Raji (cell line): ENCODE measurements around the gene NOBOX.

Experiments
- POLR2A ChIP-seq: IDR thresholded peaks from 2 replicates; pipeline ENCODE4 v1.6.1; 2011; ENCODE audit warnings: low read depth, low read length, control low read depth; ENCODE audit not compliant: insufficient read depth

NOBOX gene

GRCh38 chr7:144403649-144404061 lies at the start of gene NOBOX:
Gene NOBOX, minus strand, starts transcription at chr7:144403693.
- TF ChIP-seq POLR2A: no peak

GRCh38 chr7:144452064-144452463 lies 48.6 kb upstream of the NOBOX start:
- TF ChIP-seq POLR2A: no peak

- no peak for TF ChIP-seq POLR2A
Measured at GRCh38 chr7:144445590-144445989, 42.1 kb upstream of the NOBOX start.

- no peak for TF ChIP-seq POLR2A
Measured at GRCh38 chr7:144439717-144440205, 36.3 kb upstream of the NOBOX start.

GRCh38 chr7:144438759-144439158 lies 35.3 kb upstream of the NOBOX start:
- no peak for TF ChIP-seq POLR2A

GRCh38 chr7:144437370-144438191 lies 34.1 kb upstream of the NOBOX start:
- no peak for TF ChIP-seq POLR2A

- no peak for TF ChIP-seq POLR2A
Measured at GRCh38 chr7:144436500-144436899, 33.0 kb upstream of the NOBOX start.

GRCh38 chr7:144428431-144428830 lies 24.9 kb upstream of the NOBOX start:
- no peak for TF ChIP-seq POLR2A

- no peak for TF ChIP-seq POLR2A
Measured at GRCh38 chr7:144416341-144416740, 12.8 kb upstream of the NOBOX start.

- TF ChIP-seq POLR2A: no peak
Measured at GRCh38 chr7:144415858-144416257, 12.4 kb upstream of the NOBOX start.

- TF ChIP-seq POLR2A: no peak
Measured at GRCh38 chr7:144414815-144415214, 11.3 kb upstream of the NOBOX start.

GRCh38 chr7:144410441-144410840 lies 6.9 kb upstream of the NOBOX start:
- no peak for TF ChIP-seq POLR2A

GRCh38 chr7:144408121-144408520 lies 4.6 kb upstream of the NOBOX start:
- TF ChIP-seq POLR2A: no peak

- no peak for TF ChIP-seq POLR2A
Measured at GRCh38 chr7:144407266-144407931, 3.9 kb upstream of the NOBOX start.

- no peak for TF ChIP-seq POLR2A
Measured at GRCh38 chr7:144404946-144405345, 1.5 kb upstream of the NOBOX start.

- no peak for TF ChIP-seq POLR2A
Measured at GRCh38 chr7:144403102-144403501, 391 bp downstream of the NOBOX start.
